ENCODE data around the gene BTNL3. TPM values are rescaled to one million over a fixed set of nuclear protein-coding genes. Genes with fewer than 3 reads are reported as not detected.

The BTNL3 gene
- total RNA-seq: not detected in 2 replicates

GRCh38 chr5:180988592-180988991, at the start of gene BTNL3:
BTNL3 (plus strand) TSS chr5:180988846; CDS start chr5:180989029, 183 bp downstream.

GRCh38 chr5:181039931-181040630, 51.4 kb downstream of the BTNL3 start, which contains the start of gene BTNL9:
BTNL9 (plus strand) TSS chr5:181040266; CDS start chr5:181045490, 5,224 bp downstream.

Other genes starting within 250 kb of the BTNL3 start
- gene OR2Y1, start 248.8 kb upstream of the BTNL3 start, total RNA-seq: not detected in 2 replicates
- gene MGAT1, start 186.0 kb upstream of the BTNL3 start, total RNA-seq: 140 and 158 TPM in 2 replicates
- gene ZFP62, start 127.6 kb upstream of the BTNL3 start, total RNA-seq: 5.9 and 6.7 TPM in 2 replicates
- not detected in 2 replicates for gene BTNL8, start 89.7 kb upstream of the BTNL3 start, total RNA-seq
- gene BTNL9, start 51.4 kb downstream of the BTNL3 start, total RNA-seq: 0.05 TPM in 1 of 2 replicates, not detected in the other
- gene OR2V1, start 142.3 kb downstream of the BTNL3 start, total RNA-seq: not detected in 2 replicates
- gene OR2V2, start 158.7 kb downstream of the BTNL3 start, total RNA-seq: not detected in 2 replicates
- gene TRIM7, start 216.3 kb downstream of the BTNL3 start, total RNA-seq: 13.6 and 16.6 TPM in 2 replicates
- 7.2 and 8.1 TPM in 2 replicates for gene TRIM41, start 234.4 kb downstream of the BTNL3 start, total RNA-seq

Data from mammary microvascular endothelial cell (primary cell).